ENCODE measurements around the gene SNTG2. TPM values are rescaled to one million over a fixed set of nuclear protein-coding genes. Genes with fewer than 3 reads are reported as not detected.

The SNTG2 gene
- polyA plus RNA-seq, 3 donors = not detected

DNA sequence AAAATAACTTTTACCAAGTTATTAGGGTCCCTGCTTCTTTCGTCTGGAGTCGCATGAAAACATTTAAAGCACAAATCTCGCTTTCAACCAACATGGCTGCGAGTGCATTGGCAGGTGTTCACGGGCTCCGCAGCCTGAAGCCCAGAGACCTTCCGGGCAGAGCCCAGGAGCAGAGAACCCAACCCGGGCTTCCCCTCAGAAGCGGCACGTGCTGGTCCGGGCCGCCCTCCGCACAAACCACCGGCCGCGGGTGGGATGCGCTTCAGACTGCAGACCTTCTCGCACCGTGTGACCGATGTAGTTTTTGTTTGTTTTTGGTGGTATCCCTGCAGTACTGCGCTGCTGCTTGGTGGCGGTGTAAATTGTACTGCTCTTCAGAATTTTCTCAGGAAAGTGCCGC is 357.0 kb downstream of the SNTG2 start:
- Mint-ChIP-seq H3K27me3 (ENCODE audit: low read depth in 3 of 3) (peaks cover 1 to 2% (median 2%) of the 10 kb centered on the region in 3 donors), H3K9me3 (peaks cover 0 to 9% (median 5%) of the 10 kb centered on the region in 7 donors), H3K27ac (no peak overlapping the region), H3K4me1 (peaks cover 5% of the 10 kb centered on the region), H3K4me3 (no peak overlapping the region), H3K36me3 (no peaks in the 10 kb centered on the region)
- Histone ChIP-seq H3K4me1 (ENCODE audit: control insufficient read depth in 1 of 2, insufficient read depth in 2 of 2, low read length in 2 of 2) (no peaks in the 10 kb centered on the region), H3K9me3 (replicated peaks in 1 of 2; ENCODE audit: control insufficient read depth in 1 of 2, insufficient read depth in 1 of 2, low read length in 2 of 2) (no peaks in the 10 kb centered on the region), H3K4me3 (replicated peaks in 1 of 3; ENCODE audit: low read depth in 2 of 3, low read length in 3 of 3) (no peak overlapping the region), H3K36me3 (replicated peaks in 1 of 2; ENCODE audit: control insufficient read depth in 1 of 2, insufficient read depth in 2 of 2, low read length in 2 of 2) (no peaks in the 10 kb centered on the region), H3K27me3 (ENCODE audit: control insufficient read depth in 2 of 2, insufficient read depth in 2 of 2, low read length in 2 of 2) (no peaks in the 10 kb centered on the region), H2AFZ (ENCODE audit: insufficient read depth, low read depth, low read length, poor library complexity, severe bottlenecking) (no peak overlapping the region), H3K27ac (ENCODE audit: low read depth in 1 of 2, low read length in 2 of 2) (no peak overlapping the region), H3K4me2 (replicated peaks; ENCODE audit: extremely low read depth, low read length, poor library complexity, severe bottlenecking) (no peak overlapping the region), H3K9ac (ENCODE audit: insufficient read depth, low read length, poor library complexity, severe bottlenecking) (no peak overlapping the region), H4K20me1 (ENCODE audit: insufficient read depth, low read length) (no peaks in the 10 kb centered on the region), H3K79me2 (ENCODE audit: insufficient read depth, low read length) (no peaks in the 10 kb centered on the region)
- no peak for TF ChIP-seq CTCF (IDR thresholded peaks at IDR 0.05)
- 96% methylated on average over 22 of the region's 23 CpGs for WGBS (ENCODE audit: insufficient coverage)
- DNase-seq = no peak
- intact Hi-C loops (cut with micrococcal nuclease) = no loop called here

DNA sequence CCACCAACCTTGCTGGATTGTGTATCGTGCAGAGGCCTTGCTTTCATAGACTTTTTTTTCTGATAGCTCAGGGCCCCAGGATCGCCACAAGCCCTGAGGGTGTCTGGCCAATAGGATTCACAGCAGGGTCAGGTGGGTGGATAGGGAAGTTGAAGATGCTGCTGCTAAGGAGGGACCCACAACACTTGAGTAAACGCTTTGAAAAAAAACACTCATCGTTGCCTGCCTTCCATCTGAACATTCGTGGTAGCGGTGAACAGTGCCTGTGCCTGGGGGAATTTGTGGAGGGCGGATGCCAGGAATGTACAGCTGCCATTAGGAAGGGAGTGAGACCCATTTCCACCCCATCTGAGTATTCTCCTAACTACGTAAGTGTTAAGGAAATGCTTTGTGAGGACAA is 358.0 kb downstream of the SNTG2 start:
- Histone ChIP-seq H3K79me2 (ENCODE audit: insufficient read depth, low read length) (no peaks in the 10 kb centered on the region), H3K4me3 (replicated peaks in 1 of 3; ENCODE audit: low read depth in 2 of 3, low read length in 3 of 3) (no peak overlapping the region), H2AFZ (ENCODE audit: insufficient read depth, low read depth, low read length, poor library complexity, severe bottlenecking) (no peak overlapping the region), H3K4me2 (replicated peaks; ENCODE audit: extremely low read depth, low read length, poor library complexity, severe bottlenecking) (no peak overlapping the region), H3K9me3 (replicated peaks in 1 of 2; ENCODE audit: control insufficient read depth in 1 of 2, insufficient read depth in 1 of 2, low read length in 2 of 2) (no peaks in the 10 kb centered on the region), H4K20me1 (ENCODE audit: insufficient read depth, low read length) (no peaks in the 10 kb centered on the region), H3K36me3 (replicated peaks in 1 of 2; ENCODE audit: control insufficient read depth in 1 of 2, insufficient read depth in 2 of 2, low read length in 2 of 2) (no peaks in the 10 kb centered on the region), H3K4me1 (ENCODE audit: control insufficient read depth in 1 of 2, insufficient read depth in 2 of 2, low read length in 2 of 2) (no peaks in the 10 kb centered on the region), H3K27me3 (ENCODE audit: control insufficient read depth in 2 of 2, insufficient read depth in 2 of 2, low read length in 2 of 2) (no peaks in the 10 kb centered on the region), H3K27ac (ENCODE audit: low read depth in 1 of 2, low read length in 2 of 2) (no peak overlapping the region), H3K9ac (ENCODE audit: insufficient read depth, low read length, poor library complexity, severe bottlenecking) (no peak overlapping the region)
- H3K27me3 Mint-ChIP-seq (ENCODE audit: low read depth in 3 of 3) = peaks cover 1 to 3% (median 1%) of the 10 kb centered on the region in 3 donors
- peaks cover 2% of the 10 kb centered on the region for H3K4me1 Mint-ChIP-seq
- intact Hi-C loops (cut with micrococcal nuclease) = no loop called here
- H3K4me3 Mint-ChIP-seq = no peak overlapping the region
- no peak for TF ChIP-seq CTCF (IDR thresholded peaks at IDR 0.05)
- H3K9me3 Mint-ChIP-seq = peaks cover 0 to 9% (median 5%) of the 10 kb centered on the region in 7 donors
- DNase-seq = no peak
- 100% methylated on average over 2 of the region's 8 CpGs for WGBS (ENCODE audit: insufficient coverage)
- no peaks in the 10 kb centered on the region for H3K36me3 Mint-ChIP-seq
- no peak overlapping the region for H3K27ac Mint-ChIP-seq

Data from CD14-positive monocyte (primary cell).